Stimulated activated naive CD8-positive, alpha-beta T cell treated with anti-CD3 and anti-CD28 coated beads, Interleukin-15, Interleukin-2, amounts not matched to agents 100 ng/mL and 50 ng/mL, for 24 hours (primary cell): ENCODE results near the gene FOXJ2.
"Not testable (repeated sequence)": the region's sequence is repeated elsewhere in the genome, so short reads cannot be mapped to it uniquely, and the experiment has no call there.

Source experiments
- H3K27ac Mint-ChIP-seq: one replicate; pipeline ENCODE4 v1.8.0; 2021; ENCODE audit warnings: mild to moderate bottlenecking, mixed read lengths
- H3K27me3 Mint-ChIP-seq: one replicate; pipeline ENCODE4 v1.8.0; 2021; ENCODE audit warnings: mixed read lengths
- H3K36me3 Mint-ChIP-seq: one replicate; pipeline ENCODE4 v1.8.0; 2021; ENCODE audit warnings: low read depth, mixed read lengths
- H3K4me1 Mint-ChIP-seq: one replicate; pipeline ENCODE4 v1.8.0; 2021; ENCODE audit warnings: low read depth, mixed read lengths
- H3K4me3 Mint-ChIP-seq: one replicate; pipeline ENCODE4 v1.8.0; 2021; ENCODE audit warnings: mild to moderate bottlenecking, mixed read lengths
- H3K9me3 Mint-ChIP-seq: one replicate; pipeline ENCODE4 v1.8.0; 2021; ENCODE audit warnings: mixed read lengths

The FOXJ2 gene

GRCh38 chr12:8014836-8015235 lies 17.7 kb upstream of the FOXJ2 start:
- Mint-ChIP-seq H3K4me1 (peaks cover 4% of the 10 kb centered on the region), H3K27ac (no peak overlapping the region), H3K4me3 (no peak overlapping the region), H3K27me3 (peaks cover 20% of the 10 kb centered on the region), H3K36me3 (no peaks in the 10 kb centered on the region), H3K9me3 (no peaks in the 10 kb centered on the region)

GRCh38 chr12:8018213-8018612 lies 14.3 kb upstream of the FOXJ2 start:
- H3K36me3 Mint-ChIP-seq, H3K27ac Mint-ChIP-seq, H3K4me1 Mint-ChIP-seq, H3K9me3 Mint-ChIP-seq: not testable (repeated sequence)
- Mint-ChIP-seq H3K4me3 (peak overlapping the region; percentile 41), H3K27me3 (peaks cover 20% of the 10 kb centered on the region)

GRCh38 chr12:8018666-8019581 lies 13.6 kb upstream of the FOXJ2 start:
- Mint-ChIP-seq H3K27ac (no peak overlapping the region), H3K27me3 (peaks cover 20% of the 10 kb centered on the region), H3K4me3 (peak overlapping the region; percentile 41), H3K4me1 (peaks cover 4% of the 10 kb centered on the region), H3K36me3 (no peaks in the 10 kb centered on the region), H3K9me3 (no peaks in the 10 kb centered on the region)

GRCh38 chr12:8026291-8026900 lies 6.1 kb upstream of the FOXJ2 start:
- Mint-ChIP-seq H3K36me3 (no peaks in the 10 kb centered on the region), H3K27ac (peak overlapping the region; percentile 100), H3K27me3 (no peaks in the 10 kb centered on the region), H3K4me1 (peaks cover 20% of the 10 kb centered on the region), H3K9me3 (no peaks in the 10 kb centered on the region), H3K4me3 (peak overlapping the region; percentile 95)

- Mint-ChIP-seq H3K27ac (peak overlapping the region; percentile 89), H3K4me1 (peaks cover 25% of the 10 kb centered on the region), H3K36me3 (no peaks in the 10 kb centered on the region), H3K9me3 (no peaks in the 10 kb centered on the region), H3K4me3 (peak overlapping the region; percentile 63), H3K27me3 (no peaks in the 10 kb centered on the region)
These were observed 4.7 kb upstream of the FOXJ2 start for GRCh38 chr12:8027856-8028255.

GRCh38 chr12:8028267-8028666 lies 4.2 kb upstream of the FOXJ2 start:
- no peaks in the 10 kb centered on the region for H3K9me3 Mint-ChIP-seq
- peaks cover 28% of the 10 kb centered on the region for H3K4me1 Mint-ChIP-seq
- H3K4me3 Mint-ChIP-seq = no peak overlapping the region
- no peaks in the 10 kb centered on the region for H3K36me3 Mint-ChIP-seq
- H3K27ac Mint-ChIP-seq = no peak overlapping the region
- no peaks in the 10 kb centered on the region for H3K27me3 Mint-ChIP-seq

- no peak overlapping the region for H3K4me3 Mint-ChIP-seq
- H3K27ac Mint-ChIP-seq = no peak overlapping the region
- peaks cover 45% of the 10 kb centered on the region for H3K4me1 Mint-ChIP-seq
- no peaks in the 10 kb centered on the region for H3K27me3 Mint-ChIP-seq
- H3K9me3 Mint-ChIP-seq = no peaks in the 10 kb centered on the region
- no peaks in the 10 kb centered on the region for H3K36me3 Mint-ChIP-seq
These were observed 2.3 kb upstream of the FOXJ2 start for GRCh38 chr12:8030189-8030588.

- not testable (repeated sequence) for H3K27me3 Mint-ChIP-seq
- H3K4me1 Mint-ChIP-seq = peaks cover 52% of the 10 kb centered on the region
These were observed 1.5 kb upstream of the FOXJ2 start for GRCh38 chr12:8031017-8031416.

GRCh38 chr12:8031872-8032241 lies 659 bp upstream of the FOXJ2 start:
- Mint-ChIP-seq H3K9me3 (no peaks in the 10 kb centered on the region), H3K4me3 (peak overlapping the region; percentile 87), H3K4me1 (peaks cover 52% of the 10 kb centered on the region), H3K36me3 (peaks cover 8% of the 10 kb centered on the region), H3K27me3 (no peaks in the 10 kb centered on the region), H3K27ac (peak overlapping the region; percentile 86)

More at GRCh38 chr12:8031017-8031416, 1.5 kb upstream of the FOXJ2 start:
- H3K9me3 Mint-ChIP-seq, H3K27ac Mint-ChIP-seq, H3K36me3 Mint-ChIP-seq: not testable (repeated sequence)
- peak overlapping the region; percentile 65 for H3K4me3 Mint-ChIP-seq

- peak overlapping the region; percentile 89 for H3K4me3 Mint-ChIP-seq
- peaks cover 59% of the 10 kb centered on the region for H3K4me1 Mint-ChIP-seq
- H3K9me3 Mint-ChIP-seq = no peaks in the 10 kb centered on the region
These were observed 883 bp downstream of the FOXJ2 start for GRCh38 chr12:8033153-8034044.

GRCh38 chr12:8034802-8035201 lies 2.3 kb downstream of the FOXJ2 start:
- peak overlapping the region; percentile 50 for H3K27ac Mint-ChIP-seq
- peak overlapping the region; percentile 89 for H3K4me3 Mint-ChIP-seq
- no peaks in the 10 kb centered on the region for H3K9me3 Mint-ChIP-seq
- H3K4me1 Mint-ChIP-seq = peaks cover 69% of the 10 kb centered on the region
- H3K36me3 Mint-ChIP-seq = peaks cover 8% of the 10 kb centered on the region
- H3K27me3 Mint-ChIP-seq = no peaks in the 10 kb centered on the region

More at GRCh38 chr12:8033153-8034044, 883 bp downstream of the FOXJ2 start:
- Mint-ChIP-seq H3K36me3 (peaks cover 8% of the 10 kb centered on the region), H3K27ac (peak overlapping the region; percentile 91), H3K27me3 (no peaks in the 10 kb centered on the region)

- H3K36me3 Mint-ChIP-seq = peaks cover 8% of the 10 kb centered on the region
These were observed 3.0 kb downstream of the FOXJ2 start for GRCh38 chr12:8035440-8036010.

GRCh38 chr12:8036346-8036745 lies 3.8 kb downstream of the FOXJ2 start:
- H3K4me3 Mint-ChIP-seq = no peak overlapping the region
- H3K4me1 Mint-ChIP-seq = peaks cover 67% of the 10 kb centered on the region
- peaks cover 12% of the 10 kb centered on the region for H3K36me3 Mint-ChIP-seq
- H3K27ac Mint-ChIP-seq = no peak overlapping the region
- H3K27me3 Mint-ChIP-seq = no peaks in the 10 kb centered on the region
- H3K9me3 Mint-ChIP-seq = no peaks in the 10 kb centered on the region

More at GRCh38 chr12:8035440-8036010, 3.0 kb downstream of the FOXJ2 start:
- H3K4me3 Mint-ChIP-seq = no peak overlapping the region
- no peaks in the 10 kb centered on the region for H3K9me3 Mint-ChIP-seq
- H3K4me1 Mint-ChIP-seq = peaks cover 69% of the 10 kb centered on the region
- H3K27ac Mint-ChIP-seq = no peak overlapping the region
- no peaks in the 10 kb centered on the region for H3K27me3 Mint-ChIP-seq

- peak overlapping the region; percentile 53 for H3K27ac Mint-ChIP-seq
- H3K4me1 Mint-ChIP-seq = peaks cover 62% of the 10 kb centered on the region
- no peaks in the 10 kb centered on the region for H3K9me3 Mint-ChIP-seq
- H3K4me3 Mint-ChIP-seq = peak overlapping the region; percentile 18
- H3K27me3 Mint-ChIP-seq = no peaks in the 10 kb centered on the region
- H3K36me3 Mint-ChIP-seq = peaks cover 19% of the 10 kb centered on the region
These were observed 4.6 kb downstream of the FOXJ2 start for GRCh38 chr12:8037046-8037663.
